ENCODE results near the gene ACTR2. TPM values are rescaled to one million over a fixed set of nuclear protein-coding genes. Genes with fewer than 3 reads are reported as not detected.

ACTR2 gene
- total and polyA plus RNA-seq, 2 of the 13 experiments (the other 11 are each of a cell fraction or from before 2014, with no cell fraction given), result 51.2 to 100 TPM

- no peak for TF ChIP-seq RERE (CRISPR knock-in tag; IDR thresholded peaks at IDR 0.05; ENCODE audit: low read depth)
- TF ChIP-seq CC2D1A (CRISPR knock-in tag; IDR thresholded peaks at IDR 0.05), result no peak
- TF ChIP-seq ZNF326 (CRISPR knock-in tag; IDR thresholded peaks at IDR 0.05; ENCODE audit: borderline replicate concordance), result no peak
- TF ChIP-seq GZF1 (CRISPR knock-in tag; IDR thresholded peaks at IDR 0.05), result no peak
- no peak for TF ChIP-seq AGO2 (optimal IDR thresholded peaks at IDR 0.05; ENCODE audit: low read depth, low read length)
- TF ChIP-seq MAFG (CRISPR knock-in tag; IDR thresholded peaks at IDR 0.05), result no peak
- no peak for TF ChIP-seq ZNF598 (CRISPR knock-in tag; IDR thresholded peaks at IDR 0.05; ENCODE audit: borderline replicate concordance)
- TF ChIP-seq ZNF121 (CRISPR knock-in tag; IDR thresholded peaks at IDR 0.05), result no peak
- TF ChIP-seq ZHX2 (IDR thresholded peaks at IDR 0.05; ENCODE audit: low read depth), result no peak
- no peak for TF ChIP-seq ZHX2 (CRISPR knock-in tag; IDR thresholded peaks at IDR 0.05; ENCODE audit: borderline replicate concordance)
Measured at GRCh38 chr2:65263262-65263661, 35.6 kb downstream of the ACTR2 start (continued).

Data from HepG2 (cell line).